Measurements from ENCODE around the gene SLMAP.

GRCh38 chr3:57934373-57934772, 178.3 kb downstream of the SLMAP start:
- TF ChIP-seq POLR2AphosphoS5 (IDR thresholded peaks at IDR 0.05; ENCODE audit: low read depth, low read length) (no peak), POLR2A (IDR thresholded peaks at IDR 0.05; ENCODE audit: low read depth, low read length) (no peak), SPI1 (IDR thresholded peaks at IDR 0.05; ENCODE audit: low read depth, low read length) (no peak), TAF1 (IDR thresholded peaks at IDR 0.05; ENCODE audit: low read depth, low read length) (no peak), POU2F2 (IDR thresholded peaks at IDR 0.05; ENCODE audit: low read depth, low read length) (no peak), PAX5 (IDR thresholded peaks at IDR 0.05; ENCODE audit: insufficient read depth, low read length, severe bottlenecking) (no peak)
